Measurements from ENCODE around the gene FOXB2. TPM values are rescaled to one million over a fixed set of nuclear protein-coding genes. Genes with fewer than 3 reads are reported as not detected.
"Not testable (repeated sequence)": the region's sequence is repeated elsewhere in the genome, so short reads cannot be mapped to it uniquely, and the experiment has no call there.

FOXB2 gene
- not detected for polyA plus RNA-seq (2013, experiment 1 of 4)
- not detected for polyA plus RNA-seq (2013, experiment 2 of 4)
- not detected for polyA plus RNA-seq (2013, experiment 3 of 4)
- not detected for polyA plus RNA-seq (2013, experiment 4 of 4)

GRCh38 chr9:77019236-77019925, at the start of gene FOXB2:
Gene FOXB2, plus strand, starts transcription at chr9:77019655. Its CDS starts 0 bp downstream, at chr9:77019655.
- Histone ChIP-seq H3K9me3 (ENCODE audit: control insufficient read depth, low read length) (no peaks in the 10 kb centered on the region), H3K27me3 (ENCODE audit: control insufficient read depth, insufficient read depth, low read length, poor library complexity, severe bottlenecking) (peaks cover 100% of the 10 kb centered on the region), H3K27ac (ENCODE audit: insufficient read depth, low read depth, low read length, poor library complexity, severe bottlenecking) (no peak within 1 kb of the TSS), H3K36me3 (ENCODE audit: control insufficient read depth, insufficient read depth, low read length) (no peaks in the 10 kb centered on the region), H3K4me3 (ENCODE audit: insufficient read depth, low read depth, low read length) (peak within 1 kb of the TSS; percentile 11), H3K4me1 (ENCODE audit: control insufficient read depth, insufficient read depth, low read length) (peaks cover 18% of the 10 kb centered on the region)
- 1% methylated on average over 51 of the region's 51 CpGs for WGBS, 2 experiments

GRCh38 chr9:76969716-76970115, 49.7 kb upstream of the FOXB2 start:
- Histone ChIP-seq H3K27me3 (ENCODE audit: control insufficient read depth, insufficient read depth, low read length, poor library complexity, severe bottlenecking) (no peaks in the 10 kb centered on the region), H3K4me1 (ENCODE audit: control insufficient read depth, insufficient read depth, low read length) (no peaks in the 10 kb centered on the region), H3K36me3 (ENCODE audit: control insufficient read depth, insufficient read depth, low read length) (no peaks in the 10 kb centered on the region), H3K27ac (ENCODE audit: insufficient read depth, low read depth, low read length, poor library complexity, severe bottlenecking) (no peak overlapping the region), H3K4me3 (ENCODE audit: insufficient read depth, low read depth, low read length) (no peak overlapping the region), H3K9me3 (ENCODE audit: control insufficient read depth, low read length) (no peaks in the 10 kb centered on the region)
- 92 to 100% methylated on average over 1 of the region's 1 CpG for WGBS, 2 experiments

GRCh38 chr9:76978831-76979230, 40.6 kb upstream of the FOXB2 start:
- H3K4me1 ChIP-seq (ENCODE audit: control insufficient read depth, insufficient read depth, low read length); H3K27ac ChIP-seq (ENCODE audit: insufficient read depth, low read depth, low read length, poor library complexity, severe bottlenecking); H3K27me3 ChIP-seq (ENCODE audit: control insufficient read depth, insufficient read depth, low read length, poor library complexity, severe bottlenecking); H3K9me3 ChIP-seq (ENCODE audit: control insufficient read depth, low read length); H3K4me3 ChIP-seq (ENCODE audit: insufficient read depth, low read depth, low read length); H3K36me3 ChIP-seq (ENCODE audit: control insufficient read depth, insufficient read depth, low read length): not testable (repeated sequence)
- WGBS, 2 experiments = 87 to 90% methylated on average over 9 of the region's 9 CpGs

DNA sequence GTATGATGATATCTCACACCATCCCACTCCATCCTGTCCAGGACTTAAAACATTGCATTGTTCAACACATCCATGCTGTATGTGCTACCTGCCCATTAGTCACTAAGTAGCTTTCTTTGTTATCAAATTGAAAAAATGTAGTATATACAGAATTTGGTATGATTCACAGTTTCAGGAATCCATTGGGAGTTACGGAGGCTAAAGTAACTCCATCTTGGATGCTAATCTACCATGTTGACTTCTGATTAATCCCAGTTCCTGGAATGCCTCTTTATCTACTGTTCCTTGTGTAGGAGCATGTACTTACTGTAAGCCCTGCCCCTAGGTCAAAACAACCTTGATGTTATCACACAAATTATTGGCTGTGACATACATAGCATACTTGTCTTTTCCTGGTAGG, 38.9 kb upstream of the FOXB2 start:
- Histone ChIP-seq H3K4me1 (ENCODE audit: control insufficient read depth, insufficient read depth, low read length) (no peaks in the 10 kb centered on the region), H3K4me3 (ENCODE audit: insufficient read depth, low read depth, low read length) (no peak overlapping the region), H3K36me3 (ENCODE audit: control insufficient read depth, insufficient read depth, low read length) (no peaks in the 10 kb centered on the region), H3K27ac (ENCODE audit: insufficient read depth, low read depth, low read length, poor library complexity, severe bottlenecking) (no peak overlapping the region), H3K27me3 (ENCODE audit: control insufficient read depth, insufficient read depth, low read length, poor library complexity, severe bottlenecking) (no peaks in the 10 kb centered on the region), H3K9me3 (ENCODE audit: control insufficient read depth, low read length) (no peaks in the 10 kb centered on the region)
- 90 to 97% methylated on average over 1 of the region's 1 CpG for WGBS, 2 experiments

- H3K27ac ChIP-seq (ENCODE audit: insufficient read depth, low read depth, low read length, poor library complexity, severe bottlenecking) = no peak overlapping the region
- H3K9me3 ChIP-seq (ENCODE audit: control insufficient read depth, low read length) = no peaks in the 10 kb centered on the region
- H3K4me3 ChIP-seq (ENCODE audit: insufficient read depth, low read depth, low read length) = no peak overlapping the region
- no peaks in the 10 kb centered on the region for H3K4me1 ChIP-seq (ENCODE audit: control insufficient read depth, insufficient read depth, low read length)
- H3K36me3 ChIP-seq (ENCODE audit: control insufficient read depth, insufficient read depth, low read length) = no peaks in the 10 kb centered on the region
- no peaks in the 10 kb centered on the region for H3K27me3 ChIP-seq (ENCODE audit: control insufficient read depth, insufficient read depth, low read length, poor library complexity, severe bottlenecking)
- 89 to 97% methylated on average over 4 of the region's 4 CpGs for WGBS, 2 experiments
Observed at GRCh38 chr9:76984486-76984885, 35.0 kb upstream of the FOXB2 start.

DNA sequence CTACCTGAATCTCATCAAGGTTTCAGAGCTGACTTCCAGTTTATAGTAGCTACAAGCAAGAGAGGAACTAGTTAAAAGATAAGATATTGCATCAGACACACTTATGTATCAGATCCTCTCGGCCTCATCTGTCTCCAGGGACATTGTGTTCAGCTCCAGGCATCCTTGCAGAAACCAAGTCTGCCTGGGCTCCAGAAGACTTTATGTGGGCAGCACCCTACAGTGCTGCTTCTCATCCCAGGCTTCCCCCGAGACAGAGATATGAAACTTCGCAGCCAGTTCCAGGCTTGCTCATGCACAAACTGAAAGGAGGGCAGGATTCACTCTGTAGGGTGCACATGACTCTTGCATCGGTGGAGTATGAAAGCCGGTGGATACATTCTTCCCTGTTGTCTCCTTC, 33.9 kb upstream of the FOXB2 start:
- Histone ChIP-seq H3K4me3 (ENCODE audit: insufficient read depth, low read depth, low read length) (no peak overlapping the region), H3K4me1 (ENCODE audit: control insufficient read depth, insufficient read depth, low read length) (no peaks in the 10 kb centered on the region)
- 93 to 94% methylated on average over 5 of the region's 5 CpGs for WGBS, 2 experiments

GRCh38 chr9:76987594-76988200, 31.8 kb upstream of the FOXB2 start:
- Histone ChIP-seq H3K36me3 (ENCODE audit: control insufficient read depth, insufficient read depth, low read length) (no peaks in the 10 kb centered on the region), H3K4me1 (ENCODE audit: control insufficient read depth, insufficient read depth, low read length) (no peaks in the 10 kb centered on the region), H3K9me3 (ENCODE audit: control insufficient read depth, low read length) (peaks cover 2% of the 10 kb centered on the region), H3K4me3 (ENCODE audit: insufficient read depth, low read depth, low read length) (no peak overlapping the region), H3K27me3 (ENCODE audit: control insufficient read depth, insufficient read depth, low read length, poor library complexity, severe bottlenecking) (no peaks in the 10 kb centered on the region), H3K27ac (ENCODE audit: insufficient read depth, low read depth, low read length, poor library complexity, severe bottlenecking) (no peak overlapping the region)
- 69 to 71% methylated on average over 3 of the region's 3 CpGs for WGBS, 2 experiments

More for the DNA sequence above, 33.9 kb upstream of the FOXB2 start:
- H3K27ac ChIP-seq (ENCODE audit: insufficient read depth, low read depth, low read length, poor library complexity, severe bottlenecking) = no peak overlapping the region
- H3K9me3 ChIP-seq (ENCODE audit: control insufficient read depth, low read length) = no peaks in the 10 kb centered on the region
- H3K36me3 ChIP-seq (ENCODE audit: control insufficient read depth, insufficient read depth, low read length) = no peaks in the 10 kb centered on the region
- no peaks in the 10 kb centered on the region for H3K27me3 ChIP-seq (ENCODE audit: control insufficient read depth, insufficient read depth, low read length, poor library complexity, severe bottlenecking)

GRCh38 chr9:76988941-76989340, 30.5 kb upstream of the FOXB2 start:
- Histone ChIP-seq H3K4me1 (ENCODE audit: control insufficient read depth, insufficient read depth, low read length) (no peaks in the 10 kb centered on the region), H3K27ac (ENCODE audit: insufficient read depth, low read depth, low read length, poor library complexity, severe bottlenecking) (no peak overlapping the region), H3K9me3 (ENCODE audit: control insufficient read depth, low read length) (peaks cover 2% of the 10 kb centered on the region), H3K27me3 (ENCODE audit: control insufficient read depth, insufficient read depth, low read length, poor library complexity, severe bottlenecking) (no peaks in the 10 kb centered on the region), H3K4me3 (ENCODE audit: insufficient read depth, low read depth, low read length) (no peak overlapping the region), H3K36me3 (ENCODE audit: control insufficient read depth, insufficient read depth, low read length) (no peaks in the 10 kb centered on the region)
- WGBS, 2 experiments = 86 to 88% methylated on average over 2 of the region's 2 CpGs

DNA sequence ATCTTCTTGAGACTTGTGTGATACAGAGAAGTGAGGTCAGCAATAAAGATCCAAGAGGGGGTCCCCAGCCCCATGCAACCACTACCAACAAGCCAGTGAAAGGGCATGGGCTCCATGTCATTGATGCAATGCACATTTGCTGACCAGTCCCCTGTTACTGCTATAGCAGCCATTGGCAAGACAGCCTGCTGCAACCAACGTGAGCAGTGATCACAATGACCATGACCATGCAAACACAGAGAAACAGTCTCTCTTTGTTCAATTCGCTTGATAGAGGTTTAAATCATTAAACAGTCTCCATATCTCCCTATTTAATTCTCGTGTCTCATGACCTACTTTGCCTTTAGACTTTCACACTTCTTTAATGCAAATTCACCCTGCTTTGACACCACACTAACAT, 30.0 kb upstream of the FOXB2 start:
- Histone ChIP-seq H3K36me3 (ENCODE audit: control insufficient read depth, insufficient read depth, low read length) (no peaks in the 10 kb centered on the region), H3K27me3 (ENCODE audit: control insufficient read depth, insufficient read depth, low read length, poor library complexity, severe bottlenecking) (no peaks in the 10 kb centered on the region), H3K4me1 (ENCODE audit: control insufficient read depth, insufficient read depth, low read length) (no peaks in the 10 kb centered on the region), H3K9me3 (ENCODE audit: control insufficient read depth, low read length) (peaks cover 2% of the 10 kb centered on the region), H3K4me3 (ENCODE audit: insufficient read depth, low read depth, low read length) (no peak overlapping the region), H3K27ac (ENCODE audit: insufficient read depth, low read depth, low read length, poor library complexity, severe bottlenecking) (no peak overlapping the region)
- WGBS, 2 experiments = 88 to 91% methylated on average over 3 of the region's 3 CpGs

DNA sequence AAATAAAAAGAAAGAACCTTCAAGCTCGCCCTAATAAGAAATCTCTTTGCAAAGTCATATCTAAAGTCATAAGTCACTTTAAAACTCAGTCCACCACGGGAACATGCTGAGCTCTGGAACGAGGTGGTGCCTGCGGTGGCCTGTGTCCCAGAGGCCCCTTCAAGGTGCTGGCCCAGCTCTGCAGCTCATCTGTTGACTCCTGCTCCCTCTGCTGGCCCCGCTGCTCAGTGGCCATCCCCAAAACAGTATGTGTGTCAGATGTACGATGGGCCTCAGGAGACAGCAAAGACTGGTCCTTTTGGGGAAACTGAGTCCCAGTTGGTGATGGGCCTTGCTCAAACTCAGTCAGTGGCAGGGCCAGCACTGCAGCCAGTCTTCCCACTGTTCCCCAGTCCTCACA, 22.8 kb upstream of the FOXB2 start:
- no peaks in the 10 kb centered on the region for H3K27me3 ChIP-seq (ENCODE audit: control insufficient read depth, insufficient read depth, low read length, poor library complexity, severe bottlenecking)
- H3K9me3 ChIP-seq (ENCODE audit: control insufficient read depth, low read length) = peaks cover 2% of the 10 kb centered on the region
- H3K4me1 ChIP-seq (ENCODE audit: control insufficient read depth, insufficient read depth, low read length) = no peaks in the 10 kb centered on the region
- 42% methylated on average over 6 of the region's 6 CpGs for WGBS, 2 experiments
- H3K27ac ChIP-seq (ENCODE audit: insufficient read depth, low read depth, low read length, poor library complexity, severe bottlenecking) = no peak overlapping the region
- H3K4me3 ChIP-seq (ENCODE audit: insufficient read depth, low read depth, low read length) = no peak overlapping the region
- H3K36me3 ChIP-seq (ENCODE audit: control insufficient read depth, insufficient read depth, low read length) = no peaks in the 10 kb centered on the region

Measured in ectodermal cell (in vitro differentiated cells).